GM13976 (cell line): ENCODE measurements around the gene HTR3B.

Experiments
- DNase-seq: peaks from one replicate; pipeline ENCODE4 v3.0.0; 2012; ENCODE audit warnings: low spot score
- CTCF ChIP-seq: IDR thresholded peaks from 2 replicates; pipeline ENCODE4 v1.5.1; 2012; ENCODE audit warnings: borderline replicate concordance, mild to moderate bottlenecking; ENCODE audit not compliant: insufficient read depth; ENCODE audit errors: extremely low read depth, missing control alignments, control extremely low read depth
- in situ Hi-C: fragments of 300-500 bp; cut with MboI; formaldehyde crosslinking; loops from one replicate; pipeline ENCODE4 v1.12.0; 2022; ENCODE audit warnings: low sequenced_read_pairs, mixed read lengths, inconsistent platforms; ENCODE audit not compliant: unreplicated experiment

HTR3B gene

GRCh38 chr11:113952070-113952469, 47.5 kb downstream of the HTR3B start:
- no peak for TF ChIP-seq CTCF
- in situ Hi-C loops: no loop called here
- no peak for DNase-seq

- no peak for DNase-seq
- in situ Hi-C loops: no loop called here
- TF ChIP-seq CTCF: no peak
Measured at GRCh38 chr11:113952588-113952987, 48.0 kb downstream of the HTR3B start.

- no peak for TF ChIP-seq CTCF
- in situ Hi-C loops: no loop called here
- DNase-seq: no peak
Measured at GRCh38 chr11:113954235-113954634, 49.6 kb downstream of the HTR3B start.

- in situ Hi-C loops: no loop called here
- no peak for TF ChIP-seq CTCF
Measured at GRCh38 chr11:113956986-113957385, 52.4 kb downstream of the HTR3B start.

GRCh38 chr11:113960702-113961330, 56.2 kb downstream of the HTR3B start:
- TF ChIP-seq CTCF: no peak
- in situ Hi-C loops: no loop called here
- DNase-seq: no peak

More at GRCh38 chr11:113956986-113957385, 52.4 kb downstream of the HTR3B start:
- no peak for DNase-seq

- in situ Hi-C loops: no loop called here
- TF ChIP-seq CTCF: no peak
- DNase-seq: no peak
Measured at GRCh38 chr11:113967361-113967760, 62.8 kb downstream of the HTR3B start.
